PC-3 (cell line): Measurements from ENCODE around the gene ZNF316.

Source experiments
- CTCF ChIP-seq: fragments of 300-600 bp; sonication (generic); conservative IDR thresholded peaks from 2 replicates; pipeline ENCODE4 v1.5.1; 2017; ENCODE audit warnings: antibody characterized with exemption, low read depth, mild to moderate bottlenecking, low read length
- EZH2 ChIP-seq: fragments of 300-600 bp; sonication (generic); IDR thresholded peaks from one replicate; pipeline ENCODE4 v1.6.1; 2017; ENCODE audit warnings: antibody characterized with exemption, mild to moderate bottlenecking, low read length; ENCODE audit not compliant: unreplicated experiment

- TF ChIP-seq CTCF (no peak), EZH2 (no peak)
Observed at GRCh38 chr7:6630007-6630849, 6.9 kb upstream of the ZNF316 start.
